ENCODE results near the gene CCDC107.

CCDC107 gene

DNA sequence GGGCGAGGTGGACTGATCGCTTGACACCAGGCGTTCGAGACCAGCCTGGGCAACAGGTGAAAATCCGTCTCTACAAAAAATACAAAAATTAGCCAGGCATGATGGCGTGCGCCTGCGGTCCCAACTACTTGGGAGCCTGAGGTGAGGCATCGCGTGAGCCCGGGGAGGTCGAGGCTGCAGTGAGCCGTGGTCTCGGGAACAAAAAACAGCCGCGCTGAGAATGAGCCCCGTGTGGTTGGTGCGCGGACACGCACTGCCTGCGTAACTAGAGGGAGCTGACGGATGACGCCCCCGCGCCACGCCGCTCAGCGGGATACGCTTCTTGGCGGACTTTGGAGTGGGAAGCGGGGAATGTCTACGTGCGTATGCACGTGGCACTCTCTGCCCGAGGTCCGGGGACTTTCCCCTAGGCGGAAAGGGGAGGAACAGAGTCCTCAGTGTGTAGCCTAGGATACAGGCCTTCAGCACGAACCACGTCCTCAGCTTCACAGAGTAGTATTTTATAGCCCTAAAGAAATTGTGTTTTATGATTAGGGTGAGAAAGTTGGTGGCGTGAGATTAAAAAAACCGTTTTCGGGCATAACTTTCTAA, 451 bp upstream of the CCDC107 start, which contains the start of gene RMRP:
Gene RMRP (minus strand): TSS at position 474 of the 591 bp plus-strand sequence.
- Histone ChIP-seq H3F3A (ENCODE audit: insufficient read depth, low read length) (no peaks in the 10 kb centered on the region), H3K36me3 (ENCODE audit: insufficient read depth, low read length) (peaks cover 26% of the 10 kb centered on the region; the same call in 1 of the 2 replicates), H3K9ac (ENCODE audit: low read length) (peak within 1 kb of the TSS; percentile 97), H3K4me3 (ENCODE audit: low read depth, low read length, poor library complexity, severe bottlenecking) (peak within 1 kb of the TSS; percentile 90), H3K4me1 (ENCODE audit: insufficient read depth, low read length, severe bottlenecking) (peaks cover 50% of the 10 kb centered on the region), H3K27me3 (ENCODE audit: insufficient read depth, low read length) (no peaks in the 10 kb centered on the region), H3K9me2 (ENCODE audit: low read depth, low read length) (no peaks in the 10 kb centered on the region), H4K20me1 (ENCODE audit: insufficient read depth, low read length) (no peaks in the 10 kb centered on the region), H3K4me2 (ENCODE audit: low read length) (peak within 1 kb of the TSS; percentile 91), H2AFZ (ENCODE audit: low read length) (no peak within 1 kb of the TSS), H3K9me3 (ENCODE audit: low read length) (no peaks in the 10 kb centered on the region), H3K27ac (ENCODE audit: low read depth, low read length, poor library complexity, severe bottlenecking) (peak within 1 kb of the TSS; percentile 76), H3K79me2 (ENCODE audit: insufficient read depth, low read length) (no peaks in the 10 kb centered on the region)
- TF ChIP-seq EZH2 (IDR thresholded peaks at IDR 0.05; ENCODE audit: borderline replicate concordance, low read length), result no peak
- TF ChIP-seq CTCF (IDR thresholded peaks at IDR 0.05; ENCODE audit: low read length), result peak; percentile 5; the same call in 1 of the 2 replicates

DNA sequence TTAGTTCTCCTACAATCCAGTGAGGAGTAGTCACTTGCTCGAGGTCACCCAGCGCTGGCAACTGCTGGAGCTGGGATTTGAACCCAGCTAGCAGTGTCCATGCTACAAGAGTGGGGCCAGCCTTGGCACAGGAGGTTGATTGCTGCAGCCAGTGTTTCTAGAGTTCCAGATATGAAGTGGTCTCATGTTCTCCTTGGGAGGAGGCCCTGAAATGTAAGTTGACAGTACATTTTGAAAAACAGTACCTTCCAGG, 802 bp downstream of the CCDC107 start:
- Histone ChIP-seq H3K79me2 (ENCODE audit: insufficient read depth, low read length) (no peaks in the 10 kb centered on the region), H3K9ac (ENCODE audit: low read length) (peak overlapping the region; percentile 97), H3K9me3 (ENCODE audit: low read length) (no peaks in the 10 kb centered on the region), H3K9me2 (ENCODE audit: low read depth, low read length) (no peaks in the 10 kb centered on the region), H3K36me3 (ENCODE audit: insufficient read depth, low read length) (peaks cover 33% of the 10 kb centered on the region; the same call in 1 of the 2 replicates), H3K4me2 (ENCODE audit: low read length) (peak overlapping the region; percentile 91), H3K27ac (ENCODE audit: low read depth, low read length, poor library complexity, severe bottlenecking) (peak overlapping the region; percentile 76), H3K4me3 (ENCODE audit: low read depth, low read length, poor library complexity, severe bottlenecking) (peak overlapping the region; percentile 90), H3K4me1 (ENCODE audit: insufficient read depth, low read length, severe bottlenecking) (peaks cover 63% of the 10 kb centered on the region), H3K27me3 (ENCODE audit: insufficient read depth, low read length) (no peaks in the 10 kb centered on the region), H2AFZ (ENCODE audit: low read length) (no peak overlapping the region), H3F3A (ENCODE audit: insufficient read depth, low read length) (no peaks in the 10 kb centered on the region), H4K20me1 (ENCODE audit: insufficient read depth, low read length) (no peaks in the 10 kb centered on the region)
- TF ChIP-seq EZH2 (IDR thresholded peaks at IDR 0.05; ENCODE audit: borderline replicate concordance, low read length) (no peak), CTCF (IDR thresholded peaks at IDR 0.05; ENCODE audit: low read length) (no peak)

DNA sequence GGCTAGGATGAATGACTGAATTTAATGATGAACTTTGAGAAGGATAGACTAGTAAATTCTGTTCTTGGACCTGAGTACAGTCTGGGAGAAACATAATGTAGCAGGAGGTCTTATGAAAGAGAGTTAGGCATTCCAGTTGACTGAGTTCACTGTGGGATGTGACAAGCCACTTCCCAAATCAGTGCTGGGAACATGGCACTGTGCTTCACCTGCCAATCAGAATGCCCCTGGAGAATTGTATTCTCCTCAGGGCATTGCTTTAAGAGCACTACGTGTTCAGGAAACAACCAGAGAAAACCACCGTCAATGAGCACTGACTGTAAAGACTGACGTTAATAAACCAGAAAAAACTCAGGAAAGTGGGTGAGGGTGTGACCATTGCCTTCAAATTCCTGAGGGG, 1.2 kb downstream of the CCDC107 start:
- no peaks in the 10 kb centered on the region for H3K79me2 ChIP-seq (ENCODE audit: insufficient read depth, low read length)
- no peaks in the 10 kb centered on the region for H3K9me3 ChIP-seq (ENCODE audit: low read length)
- H3K36me3 ChIP-seq (ENCODE audit: insufficient read depth, low read length), result peaks cover 33% of the 10 kb centered on the region; the same call in 1 of the 2 replicates
- no peaks in the 10 kb centered on the region for H3K27me3 ChIP-seq (ENCODE audit: insufficient read depth, low read length)
- TF ChIP-seq EZH2 (IDR thresholded peaks at IDR 0.05; ENCODE audit: borderline replicate concordance, low read length), result no peak
- no peak for TF ChIP-seq CTCF (IDR thresholded peaks at IDR 0.05; ENCODE audit: low read length)
- H3F3A ChIP-seq (ENCODE audit: insufficient read depth, low read length), result no peaks in the 10 kb centered on the region
- H3K9ac ChIP-seq (ENCODE audit: low read length), result peak overlapping the region; percentile 97
- no peaks in the 10 kb centered on the region for H4K20me1 ChIP-seq (ENCODE audit: insufficient read depth, low read length)
- no peak overlapping the region for H2AFZ ChIP-seq (ENCODE audit: low read length)
- no peaks in the 10 kb centered on the region for H3K9me2 ChIP-seq (ENCODE audit: low read depth, low read length)
- H3K4me1 ChIP-seq (ENCODE audit: insufficient read depth, low read length, severe bottlenecking), result peaks cover 67% of the 10 kb centered on the region
- peak overlapping the region; percentile 90 for H3K4me3 ChIP-seq (ENCODE audit: low read depth, low read length, poor library complexity, severe bottlenecking)
- H3K27ac ChIP-seq (ENCODE audit: low read depth, low read length, poor library complexity, severe bottlenecking), result peak overlapping the region; percentile 76
- H3K4me2 ChIP-seq (ENCODE audit: low read length), result peak overlapping the region; percentile 91

Data from OCI-LY1 (cell line).